OCI-LY1 (cell line): ENCODE results near the gene MRPL33.
A peak's percentile ranks its signal among the peaks of the same experiment; 100 is the strongest.

Experiments
- H2AFZ ChIP-seq: fragments of 200-600 bp; sonication (generic), shearing (Covaris generic); 2 replicates; pipeline ENCODE4 v1.6.0; 2014; ENCODE audit warnings: antibody characterized with exemption, mild to moderate bottlenecking, low read length
- H3F3A ChIP-seq: fragments of 200-600 bp; sonication (generic), shearing (Covaris generic); 2 replicates; pipeline ENCODE4 v1.6.0; 2014; ENCODE audit warnings: mild to moderate bottlenecking, antibody characterized with exemption, low read length, moderate library complexity; ENCODE audit not compliant: insufficient read depth
- H3K27ac ChIP-seq: fragments of 200-600 bp; sonication (generic); 2 replicates; pipeline ENCODE4 v1.5.1; 2014; ENCODE audit warnings: low read length, mixed run types, mild to moderate bottlenecking, low read depth; ENCODE audit not compliant: poor library complexity, severe bottlenecking
- H3K27me3 ChIP-seq: fragments of 200-600 bp; sonication (generic); 2 replicates; pipeline ENCODE4 v1.6.0; 2014; ENCODE audit warnings: antibody characterized with exemption, mild to moderate bottlenecking, low read length, moderate library complexity; ENCODE audit not compliant: insufficient read depth
- H3K36me3 ChIP-seq: fragments of 200-600 bp; sonication (generic); 2 replicates; pipeline ENCODE4 v1.6.1; 2014; ENCODE audit warnings: mild to moderate bottlenecking, antibody characterized with exemption, low read length, moderate library complexity, mixed read lengths; ENCODE audit not compliant: insufficient read depth
- H3K4me1 ChIP-seq: fragments of 200-600 bp; sonication (generic); 2 replicates; pipeline ENCODE4 v1.5.1; 2014; ENCODE audit warnings: mild to moderate bottlenecking, low read length, moderate library complexity; ENCODE audit not compliant: insufficient read depth, severe bottlenecking
- H3K4me2 ChIP-seq: fragments of 200-600 bp; sonication (generic), shearing (Covaris generic); 2 replicates; pipeline ENCODE4 v1.6.1; 2014; ENCODE audit warnings: low read length
- H3K4me3 ChIP-seq: fragments of 200-600 bp; sonication (generic); 2 replicates; pipeline ENCODE4 v1.5.1; 2014; ENCODE audit warnings: low read length, low read depth, mild to moderate bottlenecking, mixed read lengths; ENCODE audit not compliant: poor library complexity, severe bottlenecking
- H3K79me2 ChIP-seq: fragments of 200-600 bp; shearing (Covaris generic); 2 replicates; pipeline ENCODE4 v1.6.1; 2016; ENCODE audit warnings: mixed run types, low read length, mixed read lengths; ENCODE audit not compliant: insufficient read depth
- H3K9ac ChIP-seq: fragments of 200-600 bp; sonication (generic), shearing (Covaris generic); 2 replicates; pipeline ENCODE4 v1.6.1; 2014; ENCODE audit warnings: mild to moderate bottlenecking, low read length, mixed read lengths
- H3K9me2 ChIP-seq: fragments of 200-600 bp; sonication (generic), shearing (Covaris generic); 2 replicates; pipeline ENCODE4 v1.6.1; 2014; ENCODE audit warnings: low read depth, mild to moderate bottlenecking, low read length, mixed read lengths
- H3K9me3 ChIP-seq: fragments of 200-600 bp; shearing (Covaris generic); 2 replicates; pipeline ENCODE4 v1.6.1; 2014; ENCODE audit warnings: low read length, mixed read lengths
- H4K20me1 ChIP-seq: fragments of 200-600 bp; sonication (generic), shearing (Covaris generic); 2 replicates; pipeline ENCODE4 v1.6.0; 2016; ENCODE audit warnings: mild to moderate bottlenecking, low read length; ENCODE audit not compliant: insufficient read depth
- CTCF ChIP-seq: fragments of 200-600 bp; sonication (generic), shearing (Covaris generic); IDR thresholded peaks from 2 replicates; pipeline ENCODE4 v1.5.1; 2017; ENCODE audit warnings: mild to moderate bottlenecking, antibody characterized with exemption, low read length, moderate library complexity, mixed read lengths
- EZH2 ChIP-seq: fragments of 200-600 bp; sonication (generic), shearing (Covaris generic); IDR thresholded peaks from 2 replicates; pipeline ENCODE4 v1.8.0; 2017; ENCODE audit warnings: borderline replicate concordance, mixed run types, mild to moderate bottlenecking, antibody characterized with exemption, low read length, moderate library complexity, mixed read lengths

MRPL33 gene

GRCh38 chr2:27805180-27805579 lies 33.7 kb downstream of the MRPL33 start:
- Histone ChIP-seq H3K9me2 (no peaks in the 10 kb centered on the region), H3K36me3 (no peaks in the 10 kb centered on the region), H3K79me2 (no peaks in the 10 kb centered on the region), H2AFZ (no peak overlapping the region), H3K4me3 (no peak overlapping the region), H3K4me1 (no peaks in the 10 kb centered on the region), H3F3A (no peaks in the 10 kb centered on the region), H3K4me2 (no peak overlapping the region), H3K27ac (no peak overlapping the region), H3K9me3 (no peaks in the 10 kb centered on the region), H3K27me3 (no peaks in the 10 kb centered on the region), H3K9ac (no peak overlapping the region), H4K20me1 (no peaks in the 10 kb centered on the region)
- TF ChIP-seq CTCF (no peak), EZH2 (no peak)

- H3K9ac ChIP-seq: no peak overlapping the region
- no peak overlapping the region for H3K27ac ChIP-seq
- no peaks in the 10 kb centered on the region for H3K27me3 ChIP-seq
- H3K4me3 ChIP-seq: no peak overlapping the region
- no peak overlapping the region for H3K4me2 ChIP-seq
- H3K79me2 ChIP-seq: no peaks in the 10 kb centered on the region
- H2AFZ ChIP-seq: no peak overlapping the region
- no peaks in the 10 kb centered on the region for H3K36me3 ChIP-seq
- no peaks in the 10 kb centered on the region for H3K4me1 ChIP-seq
- no peaks in the 10 kb centered on the region for H3K9me2 ChIP-seq
- no peak for TF ChIP-seq CTCF
- TF ChIP-seq EZH2: no peak
- no peaks in the 10 kb centered on the region for H4K20me1 ChIP-seq
- H3K9me3 ChIP-seq: no peaks in the 10 kb centered on the region
- no peaks in the 10 kb centered on the region for H3F3A ChIP-seq
Measured at GRCh38 chr2:27806311-27807059, 35.0 kb downstream of the MRPL33 start.

- TF ChIP-seq EZH2: no peak
- TF ChIP-seq CTCF: peak; percentile 48
- Histone ChIP-seq H3K4me3 (no peak overlapping the region), H3K79me2 (no peaks in the 10 kb centered on the region), H4K20me1 (no peaks in the 10 kb centered on the region), H3K9ac (no peak overlapping the region), H3K9me2 (no peaks in the 10 kb centered on the region), H2AFZ (no peak overlapping the region), H3F3A (no peaks in the 10 kb centered on the region), H3K27ac (no peak overlapping the region), H3K27me3 (no peaks in the 10 kb centered on the region), H3K36me3 (no peaks in the 10 kb centered on the region), H3K4me2 (no peak overlapping the region), H3K9me3 (no peaks in the 10 kb centered on the region), H3K4me1 (no peaks in the 10 kb centered on the region)
Measured at GRCh38 chr2:27807476-27807875, 36.0 kb downstream of the MRPL33 start.
